ENCODE data around the gene SLC6A12. TPM values are rescaled to one million over a fixed set of nuclear protein-coding genes. Genes with fewer than 3 reads are reported as not detected.

Gene SLC6A12
- total RNA-seq, 1 donor = not detected

DNA sequence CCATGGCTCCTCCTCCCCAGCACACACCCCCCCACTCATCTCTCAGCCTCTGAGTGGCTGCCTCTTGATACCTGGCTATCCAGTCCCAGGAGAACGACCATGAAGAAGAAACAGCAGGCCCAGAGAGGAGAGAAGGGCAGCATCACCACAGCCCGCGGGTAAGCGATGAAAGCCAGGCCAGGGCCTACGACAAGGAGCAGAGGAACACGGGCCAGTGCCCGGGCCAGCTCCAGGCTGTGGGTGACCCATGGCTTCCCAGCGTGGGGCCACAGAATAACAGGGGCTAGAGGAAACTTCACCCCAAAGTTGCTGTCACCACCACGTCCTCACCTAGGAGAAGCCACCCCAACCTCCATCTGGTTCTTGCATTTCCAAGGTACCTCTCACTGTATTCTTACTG lies 10.4 kb upstream of the SLC6A12 start:
- no peak overlapping the region for H3K4me3 ChIP-seq (ENCODE audit: low read depth, low read length)
- no peak for DNase-seq (ENCODE audit: low read depth)
- TF ChIP-seq CTCF (IDR thresholded peaks at IDR 0.05; ENCODE audit: insufficient read depth, low read depth, low read length) = no peak

DNA sequence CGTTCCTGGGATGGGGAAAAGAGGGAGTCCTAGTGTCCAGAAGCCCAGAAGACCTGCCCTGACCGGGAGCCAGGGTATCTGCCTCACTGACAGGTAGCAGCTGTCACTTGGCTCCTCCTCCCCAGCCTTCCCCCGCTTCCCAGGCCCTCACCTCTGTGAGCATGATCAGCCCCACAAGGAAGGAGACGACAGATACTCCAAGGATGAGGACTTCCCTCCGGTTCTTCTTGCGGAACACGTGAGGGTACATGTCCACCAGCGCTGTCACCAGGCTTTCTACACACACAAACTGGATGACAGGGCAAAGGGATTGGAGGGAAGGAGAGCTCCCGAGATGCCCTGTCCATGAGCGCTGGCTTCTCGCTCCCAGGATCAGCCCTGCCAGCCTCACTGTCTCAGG lies 9.9 kb upstream of the SLC6A12 start:
- no peak for DNase-seq (ENCODE audit: low read depth)
- TF ChIP-seq CTCF (IDR thresholded peaks at IDR 0.05; ENCODE audit: insufficient read depth, low read depth, low read length) = no peak
- H3K4me3 ChIP-seq (ENCODE audit: low read depth, low read length) = no peak overlapping the region

DNA sequence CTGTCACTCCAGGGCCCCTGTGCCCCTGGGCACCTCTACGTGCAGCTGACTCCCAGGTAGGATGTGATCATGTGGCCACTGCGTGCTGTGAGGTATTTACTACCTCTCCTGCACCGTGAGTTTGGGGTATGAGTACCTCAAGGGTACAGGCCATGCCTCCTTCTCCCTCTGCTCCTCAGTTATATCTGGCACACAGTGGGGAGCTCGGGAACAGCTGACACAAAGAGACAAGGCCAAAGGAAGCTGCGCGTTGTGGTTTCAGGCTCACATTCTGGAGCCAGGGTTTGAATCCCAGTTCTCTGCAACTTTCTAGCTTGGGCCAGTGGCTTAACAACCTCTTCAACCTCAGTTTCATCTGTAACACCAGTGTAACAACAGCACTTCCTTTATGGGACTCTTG lies 7.8 kb upstream of the SLC6A12 start:
- no peak for TF ChIP-seq CTCF (IDR thresholded peaks at IDR 0.05; ENCODE audit: insufficient read depth, low read depth, low read length)
- no peak overlapping the region for H3K4me3 ChIP-seq (ENCODE audit: low read depth, low read length)
- DNase-seq (ENCODE audit: low read depth) = no peak

- H3K4me3 ChIP-seq (ENCODE audit: low read depth, low read length) = no peak overlapping the region
- TF ChIP-seq CTCF (IDR thresholded peaks at IDR 0.05; ENCODE audit: insufficient read depth, low read depth, low read length) = no peak
- no peak for DNase-seq (ENCODE audit: low read depth)
Measured at GRCh38 chr12:220946-221550, 7.1 kb upstream of the SLC6A12 start.

DNA sequence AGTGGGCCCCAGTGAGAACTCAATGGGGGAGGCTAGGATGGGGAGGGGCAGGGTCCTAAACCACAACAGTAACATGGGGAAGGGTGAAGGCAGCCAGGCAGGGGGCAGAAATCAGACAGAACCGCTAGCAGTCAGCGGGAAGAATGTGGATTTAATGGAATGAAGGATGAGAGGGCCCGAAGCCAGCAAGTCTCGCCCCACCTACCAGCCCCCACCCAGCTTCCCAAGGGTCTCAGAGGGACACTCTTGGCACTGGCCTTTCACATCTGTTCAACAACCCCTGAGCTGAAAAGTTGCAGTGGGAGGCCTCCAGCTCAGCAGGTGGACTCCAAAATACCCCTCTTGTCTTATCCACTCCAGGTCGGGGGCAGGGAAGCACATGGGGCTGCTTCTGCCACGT lies 6.5 kb upstream of the SLC6A12 start:
- TF ChIP-seq CTCF (IDR thresholded peaks at IDR 0.05; ENCODE audit: insufficient read depth, low read depth, low read length) = no peak
- DNase-seq (ENCODE audit: low read depth) = no peak
- no peak overlapping the region for H3K4me3 ChIP-seq (ENCODE audit: low read depth, low read length)

DNA sequence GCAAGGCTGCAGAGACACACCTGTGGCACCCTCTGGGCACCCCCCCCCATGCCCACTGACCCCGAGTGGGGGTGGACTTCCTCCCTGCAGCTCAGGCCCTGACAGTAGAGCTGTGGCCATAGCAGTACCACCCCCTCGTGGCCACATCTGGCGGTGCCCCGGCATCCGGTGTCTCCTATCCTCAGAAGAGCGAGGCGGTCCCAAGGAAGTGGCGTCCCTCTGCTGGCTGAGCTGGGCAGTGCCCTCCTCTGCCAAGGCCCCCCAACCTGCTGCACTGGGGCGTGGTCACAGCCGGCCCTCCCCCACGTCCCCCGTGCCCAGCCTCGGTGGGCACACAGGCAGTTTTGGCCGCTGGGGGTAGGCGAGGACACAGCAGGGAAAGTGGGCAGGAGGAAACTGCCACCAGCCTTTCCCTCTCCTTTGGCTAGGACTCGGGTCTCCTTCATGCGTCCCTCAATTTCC lies 6.0 kb upstream of the SLC6A12 start:
- peak; percentile 24 for DNase-seq (ENCODE audit: low read depth)

More for the DNA sequence above, 6.0 kb upstream of the SLC6A12 start:
- H3K4me3 ChIP-seq (ENCODE audit: low read depth, low read length) = no peak overlapping the region
- peak; percentile 55 for TF ChIP-seq CTCF (IDR thresholded peaks at IDR 0.05; ENCODE audit: insufficient read depth, low read depth, low read length)

All from fibroblast of villous mesenchyme (primary cell).